Right renal pelvis (tissue), 4 donors: ENCODE results near the gene ASS1. TPM values are rescaled to one million over a fixed set of nuclear protein-coding genes. Genes with fewer than 3 reads are reported as not detected.

ENCODE experiments used
- DNase-seq, 4 donors: peaks; one replicate each; pipeline ENCODE4 v3.0.0-alpha.2; 2013; ENCODE audit warnings: low read depth in 4 of 4, low spot score in 3 of 4, missing footprints in 1 of 4
- polyA plus RNA-seq, 4 donors: library from polyadenylated mRNA; unstranded; fragments of 120-200 nt; gene quantifications; one replicate each; pipeline ENCODE4 v1.2.1, GENCODE V29; 2013; ENCODE audit not compliant: insufficient read length in 4 of 4

ASS1 gene
- polyA plus RNA-seq, 4 donors = 265 to 368 (median 314) TPM

DNA sequence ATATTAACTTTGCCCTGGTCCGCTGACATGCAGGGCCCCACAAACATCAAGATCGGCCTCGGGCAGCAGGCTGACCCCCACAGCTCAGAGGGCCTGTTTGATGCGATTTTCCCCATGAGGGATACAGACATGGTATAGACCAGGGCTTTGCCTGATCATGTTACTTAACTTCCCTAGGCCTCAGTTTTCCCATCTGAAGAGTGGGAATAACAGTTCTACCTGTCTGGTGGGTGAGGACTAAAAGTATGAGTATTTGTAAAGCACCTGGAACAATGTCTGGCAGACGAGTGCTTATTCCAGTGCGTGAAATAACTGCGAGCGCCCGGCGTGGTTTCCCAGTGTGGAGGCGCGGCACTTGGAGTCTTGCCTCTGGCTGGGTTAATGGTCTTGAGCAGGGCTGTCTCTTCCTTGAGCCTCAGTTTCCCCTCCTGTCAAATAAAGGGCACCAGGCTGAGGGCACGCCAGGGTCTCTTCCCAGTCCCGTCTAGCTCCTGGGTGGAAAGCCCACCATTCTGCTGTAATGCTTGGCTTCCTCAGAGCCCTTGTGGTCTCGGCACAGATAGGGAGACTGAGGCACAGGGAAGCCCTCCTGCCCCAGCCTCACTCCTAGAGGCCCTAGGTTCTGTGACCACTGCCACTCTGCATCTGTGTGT lies 47.2 kb downstream of the ASS1 start:
- no peak for DNase-seq

DNA sequence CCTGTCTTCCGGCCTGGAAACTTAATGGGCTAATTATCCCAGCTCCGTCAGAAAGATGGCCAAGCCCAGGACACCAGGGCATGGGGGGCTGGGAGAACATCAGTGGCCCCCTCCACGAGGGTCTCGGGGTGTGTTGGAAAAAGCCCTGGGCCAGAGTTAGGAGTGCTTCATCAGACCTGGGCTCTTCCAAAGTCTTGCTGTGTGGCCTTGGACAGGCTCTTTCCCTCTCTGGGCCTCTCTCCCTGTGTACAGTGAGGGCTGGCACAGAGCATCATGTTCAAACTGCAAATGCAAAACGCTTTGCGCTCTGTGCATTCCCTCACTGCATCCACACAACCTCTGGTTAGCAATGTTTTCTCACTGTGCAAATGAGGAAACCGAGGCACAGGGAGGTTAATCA lies 48.3 kb downstream of the ASS1 start:
- no peak for DNase-seq

DNA sequence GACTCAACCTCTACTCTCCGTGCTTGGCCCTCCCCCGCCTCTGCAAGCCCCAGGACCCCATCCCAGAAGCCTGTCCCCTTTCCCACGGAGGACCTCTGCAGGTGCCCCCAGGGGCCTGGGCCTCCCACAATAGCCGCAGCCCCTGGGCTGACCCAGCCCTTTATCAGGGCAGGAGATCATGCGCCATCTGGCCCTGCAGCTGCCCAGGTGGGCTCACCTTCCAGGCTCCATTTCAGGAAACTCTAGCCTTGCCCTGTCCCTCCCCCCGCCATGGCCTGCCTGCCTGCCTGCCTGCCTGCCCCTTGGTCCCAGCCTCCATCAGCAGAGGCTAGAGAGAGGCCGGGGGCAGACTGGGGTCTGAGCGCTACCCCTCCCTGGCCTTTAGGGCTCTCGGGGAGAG lies 48.7 kb downstream of the ASS1 start:
- DNase-seq = no peak

DNA sequence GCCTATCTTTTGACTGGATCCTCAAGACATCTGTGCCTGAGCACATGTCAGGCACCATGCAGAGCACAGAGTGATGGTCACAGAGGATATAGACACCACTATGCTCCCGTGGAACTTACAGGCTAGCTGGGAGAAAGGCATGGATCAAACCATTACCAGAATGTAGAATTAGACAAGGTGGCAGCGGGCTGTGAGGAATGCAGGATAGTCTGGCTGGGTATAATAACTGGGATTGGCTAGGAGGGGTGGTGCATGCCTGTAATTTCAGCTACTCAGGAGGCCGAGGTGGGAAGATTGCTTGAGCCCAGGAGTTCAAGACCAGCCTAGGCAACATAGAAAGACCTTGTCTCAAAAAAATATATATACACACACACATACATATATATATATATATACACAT lies 50.3 kb downstream of the ASS1 start:
- DNase-seq = no peak

DNA sequence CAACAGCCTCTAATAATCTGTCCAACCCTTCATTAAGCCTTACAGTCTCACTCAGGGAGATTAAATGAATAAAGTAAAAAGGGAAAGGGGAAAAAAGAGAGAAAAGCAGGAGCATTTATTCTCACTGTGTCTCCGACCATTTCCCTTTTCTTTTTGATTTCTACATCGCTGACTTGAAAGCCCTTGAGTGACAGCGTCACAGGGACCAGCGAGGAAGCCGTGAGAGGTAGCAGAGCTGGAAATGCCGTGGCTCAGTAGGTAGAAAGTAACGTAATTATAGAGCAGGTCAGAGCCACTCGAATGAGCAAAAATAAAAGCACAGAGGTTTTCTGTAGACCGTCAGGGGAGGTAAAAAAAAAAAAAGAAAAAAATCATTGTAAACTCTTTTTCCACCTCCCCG lies 52.4 kb downstream of the ASS1 start:
- no peak for DNase-seq

DNA sequence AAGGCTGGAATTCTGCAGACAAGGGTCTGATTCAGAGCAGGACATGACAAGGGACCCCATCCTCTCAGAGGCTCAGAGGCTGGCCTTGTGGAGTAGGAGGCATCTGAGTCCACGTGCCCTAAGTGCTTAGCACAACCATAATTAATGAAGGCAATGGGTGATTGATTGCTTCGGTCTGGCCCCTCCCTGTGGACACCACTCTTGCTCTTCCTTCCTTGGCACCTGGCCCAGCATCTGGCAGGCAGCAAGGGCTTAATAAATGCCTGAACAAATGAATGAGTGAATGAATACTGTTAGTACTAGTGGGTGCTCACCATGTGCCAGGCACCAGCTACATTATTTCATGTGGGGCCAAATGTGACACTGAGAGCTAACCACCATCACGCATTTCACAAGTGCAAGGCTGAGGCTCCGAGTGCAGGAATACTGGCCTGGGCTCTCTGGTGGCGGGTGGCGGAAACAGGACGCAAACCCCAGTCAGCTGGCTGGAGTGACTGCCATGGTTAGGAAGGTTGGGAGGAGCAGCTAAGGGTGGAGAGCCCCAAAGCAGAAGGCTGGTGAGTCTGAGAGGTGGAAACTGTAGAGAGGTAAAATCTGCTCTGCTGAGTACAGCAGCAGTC lies 53.6 kb downstream of the ASS1 start:
- DNase-seq = no peak

- peak in 1 of 4 donors; percentile 20 for DNase-seq
These were observed 54.3 kb downstream of the ASS1 start for GRCh38 chr9:130498918-130499698.

GRCh38 chr9:130499804-130500263 lies 55.1 kb downstream of the ASS1 start:
- DNase-seq = no peak

DNA sequence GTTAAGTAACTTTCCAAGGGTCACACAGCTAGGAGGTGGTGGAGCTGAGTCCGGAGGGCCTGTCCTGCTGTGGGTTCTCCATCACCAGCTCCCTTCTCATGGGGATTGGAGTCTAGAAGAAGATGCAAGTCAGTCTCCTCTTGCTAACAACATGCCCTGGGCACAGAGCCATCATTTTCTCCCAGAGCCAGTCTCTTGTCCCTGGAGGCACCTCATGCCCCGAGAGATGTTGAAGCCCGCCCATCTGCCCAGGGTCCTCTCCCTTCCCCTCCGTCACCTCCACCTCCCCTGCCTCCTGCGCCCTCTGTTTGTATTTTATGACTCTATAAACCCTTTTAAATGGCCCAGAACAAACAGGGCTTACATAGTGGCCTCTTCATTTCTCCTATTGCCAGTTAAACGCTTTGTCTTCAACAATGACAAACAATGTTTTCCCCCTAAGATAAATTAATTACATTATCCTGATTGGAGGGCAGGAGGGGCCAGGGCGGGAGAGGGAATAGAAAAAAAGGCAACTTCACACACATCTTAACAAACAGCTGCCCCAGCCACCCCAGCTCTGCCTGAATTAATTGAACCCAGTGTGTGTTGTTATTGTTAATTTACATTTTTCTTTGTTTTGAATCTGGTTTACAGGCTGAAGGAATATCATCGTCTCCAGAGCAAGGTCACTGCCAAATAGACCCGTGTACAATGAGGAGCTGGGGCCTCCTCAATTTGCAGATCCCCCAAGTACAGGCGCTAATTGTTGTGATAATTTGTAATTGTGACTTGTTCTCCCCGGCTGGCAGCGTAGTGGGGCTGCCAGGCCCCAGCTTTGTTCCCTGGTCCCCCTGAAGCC lies 55.8 kb downstream of the ASS1 start:
- no peak for DNase-seq

DNA sequence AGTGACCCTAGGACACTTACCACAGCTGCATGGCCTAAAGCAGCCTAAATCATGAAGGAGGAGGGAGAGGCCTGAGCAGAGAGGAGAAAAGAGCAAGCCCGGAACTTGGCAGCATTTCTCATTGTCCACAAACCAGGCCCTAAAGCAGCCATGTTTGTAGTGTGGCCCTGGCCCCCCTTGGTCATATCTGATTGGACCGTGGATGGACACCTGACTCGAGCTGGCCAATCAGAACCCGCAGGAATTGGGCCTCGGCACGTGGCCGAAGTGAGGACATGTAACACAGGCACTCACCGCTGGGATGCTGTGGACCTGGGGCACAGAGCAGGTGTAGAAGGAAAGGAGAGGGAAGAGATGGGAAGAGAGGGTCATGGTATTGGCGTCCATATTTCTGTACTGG lies 56.9 kb downstream of the ASS1 start:
- DNase-seq = no peak

GRCh38 chr9:130508218-130508617 lies 63.5 kb downstream of the ASS1 start:
- DNase-seq = no peak

DNA sequence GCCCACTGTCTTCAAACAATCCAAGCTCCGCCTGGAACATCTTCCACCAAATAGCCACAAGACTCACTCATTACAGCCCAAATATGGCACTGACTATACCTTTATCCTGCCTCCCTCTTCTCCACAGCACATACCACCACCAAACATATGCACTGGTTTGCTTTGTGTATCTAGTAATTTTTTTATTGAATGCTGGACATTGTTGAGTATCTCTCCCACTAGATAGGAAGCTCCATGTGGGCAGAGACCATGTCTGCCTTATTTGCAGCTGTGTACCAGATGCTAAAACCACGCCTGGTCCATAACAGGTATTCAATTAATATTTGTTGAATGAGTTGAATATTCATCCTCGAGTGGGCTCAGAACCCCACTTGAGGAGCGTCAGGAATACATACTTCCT lies 67.4 kb downstream of the ASS1 start:
- DNase-seq = no peak

DNA sequence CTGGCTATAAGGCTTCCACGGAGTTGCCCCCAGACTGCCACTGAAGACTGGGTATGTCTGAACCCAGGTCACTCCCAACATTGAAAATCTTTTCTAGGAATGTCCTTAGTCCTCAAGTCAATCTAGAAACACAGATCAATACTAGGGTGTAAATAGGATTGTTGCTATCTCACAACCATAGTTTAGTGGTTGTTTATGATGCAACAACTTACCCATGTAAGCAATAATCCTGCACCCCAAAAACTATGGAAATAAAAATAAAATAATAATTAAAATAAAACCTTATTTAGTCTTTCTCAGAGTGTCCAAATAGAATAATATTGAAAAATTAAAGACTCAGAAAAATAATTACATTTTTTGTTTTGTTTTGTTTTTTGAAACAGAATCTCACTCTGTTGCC lies 68.3 kb downstream of the ASS1 start:
- DNase-seq = no peak

- DNase-seq = no peak
These were observed 73.5 kb downstream of the ASS1 start for GRCh38 chr9:130518233-130518632.

- no peak for DNase-seq
These were observed 74.4 kb downstream of the ASS1 start for GRCh38 chr9:130518943-130519799.

- no peak for DNase-seq
These were observed 75.2 kb downstream of the ASS1 start for GRCh38 chr9:130519927-130520326.

DNA sequence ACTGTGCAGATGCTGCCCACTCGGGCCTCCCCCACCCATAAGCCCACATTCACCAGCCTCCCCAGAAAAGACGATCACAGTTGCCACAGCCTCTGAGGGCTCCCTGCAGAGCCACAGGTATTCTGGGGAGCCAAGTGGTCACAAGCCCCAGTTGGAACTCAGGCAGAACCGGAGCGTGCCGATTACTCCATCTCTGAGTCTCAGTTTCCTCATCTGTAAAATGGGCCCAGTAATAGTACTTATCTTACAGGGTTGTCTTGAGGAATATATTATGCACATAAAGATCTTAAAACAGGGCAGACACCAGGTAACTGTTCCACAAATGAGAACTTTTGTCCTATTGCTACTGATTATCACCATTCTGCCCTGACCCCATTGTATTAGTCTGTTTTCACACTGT lies 77.0 kb downstream of the ASS1 start:
- DNase-seq = no peak

GRCh38 chr9:130522233-130522808 lies 77.6 kb downstream of the ASS1 start:
- no peak for DNase-seq

DNA sequence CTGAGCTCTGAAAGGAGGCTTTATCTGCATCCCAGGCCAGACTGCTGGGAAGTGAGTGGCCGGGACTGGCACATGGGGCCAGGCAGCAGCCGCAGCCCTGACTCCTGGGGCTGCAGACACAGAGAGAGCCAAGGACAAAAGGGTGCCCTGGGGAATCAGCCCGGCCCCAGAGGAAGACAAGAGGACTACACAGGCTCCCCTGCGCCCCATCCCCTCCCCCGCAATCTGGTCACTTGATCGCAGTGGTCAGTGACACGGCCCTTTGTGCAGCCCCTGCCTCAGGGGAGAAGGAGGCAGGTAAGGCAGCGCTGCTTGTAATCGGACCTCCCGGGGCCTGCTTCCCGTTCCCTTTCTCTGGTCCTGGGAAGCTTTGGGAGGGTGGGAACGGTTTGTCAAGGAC lies 79.2 kb downstream of the ASS1 start:
- no peak for DNase-seq
